GM18907 (cell line): Measurements from ENCODE around the gene ALOX15.
"Not testable (repeated sequence)": the region's sequence is repeated elsewhere in the genome, so short reads cannot be mapped to it uniquely, and the experiment has no call there.

Experiments
- ATAC-seq: cut with Tn5 transposase; IDR thresholded peaks from one replicate; pipeline ENCODE4 v1.9.1; 2021; ENCODE audit warnings: mild to moderate bottlenecking, moderate library complexity; ENCODE audit not compliant: unreplicated experiment

Gene ALOX15

GRCh38 chr17:4595685-4596342, 45.7 kb downstream of the ALOX15 start:
- ATAC-seq: not testable (repeated sequence)

- ATAC-seq: no peak
Observed at GRCh38 chr17:4594931-4595684, 46.4 kb downstream of the ALOX15 start.

- no peak for ATAC-seq
Observed at GRCh38 chr17:4594406-4594805, 47.1 kb downstream of the ALOX15 start.

- ATAC-seq: no peak
Observed at GRCh38 chr17:4593021-4593421, 48.5 kb downstream of the ALOX15 start.

DNA sequence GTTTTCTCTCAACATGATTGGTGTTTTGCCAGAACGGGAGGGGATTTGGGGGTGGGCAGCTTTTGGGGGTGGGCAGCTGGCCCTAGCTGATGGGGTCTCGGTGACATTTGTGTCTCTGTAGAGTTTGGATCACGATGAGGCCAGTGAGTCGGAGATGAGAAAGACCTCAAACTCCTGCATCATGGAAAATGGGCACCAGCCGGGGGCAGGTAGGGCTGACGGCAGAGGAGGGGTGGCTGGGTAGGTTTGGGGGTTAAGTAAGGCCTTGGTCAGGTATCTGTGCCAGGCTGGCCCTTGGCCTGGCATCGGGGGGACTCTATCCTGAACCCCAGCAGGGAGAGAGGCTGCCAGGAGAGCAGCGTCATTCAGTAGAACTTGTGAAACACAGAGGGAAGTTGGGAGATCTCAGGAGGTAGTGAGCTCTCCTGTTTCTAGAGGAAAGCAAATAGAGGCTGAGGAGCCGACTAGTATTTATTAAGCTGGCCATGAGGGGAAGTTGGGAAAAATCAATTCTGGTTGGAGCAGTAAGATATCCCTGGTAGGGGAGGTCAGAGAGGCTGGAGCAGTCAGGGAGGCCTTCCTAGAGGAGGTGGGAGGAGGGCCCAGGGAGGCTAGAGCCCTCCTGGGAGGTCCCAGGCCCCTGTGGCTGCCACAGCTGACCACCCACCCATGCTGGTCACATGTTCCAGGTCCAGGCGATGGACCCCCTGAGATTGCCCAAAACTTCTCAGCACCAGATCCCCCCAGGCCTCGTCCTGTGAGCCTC, 49.1 kb downstream of the ALOX15 start:
- no peak for ATAC-seq

GRCh38 chr17:4591529-4591928, 49.9 kb downstream of the ALOX15 start:
- no peak for ATAC-seq

DNA sequence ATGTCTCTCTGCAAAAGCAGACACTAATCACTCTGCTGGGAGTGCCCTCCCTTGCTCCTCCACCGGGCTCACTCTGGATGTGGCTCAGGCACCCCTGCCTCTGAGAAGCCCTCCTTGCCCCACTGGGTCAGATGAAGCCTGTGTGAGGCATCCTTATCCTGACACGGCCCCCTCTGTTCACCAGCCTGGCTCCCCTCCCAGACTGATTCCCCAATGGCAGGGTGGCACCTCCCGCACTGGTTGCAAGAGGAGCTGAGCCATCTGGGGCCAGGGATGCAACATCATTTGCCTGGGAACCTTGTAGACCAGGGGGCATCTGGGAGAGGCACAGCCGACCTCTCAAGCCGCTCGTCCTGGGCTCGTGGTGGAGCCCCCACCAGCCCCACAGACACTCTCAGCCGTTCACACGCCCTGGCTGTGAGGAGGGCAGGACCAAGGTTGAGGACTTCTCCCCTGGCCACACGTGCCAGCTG, 50.5 kb downstream of the ALOX15 start:
- no peak for ATAC-seq

DNA sequence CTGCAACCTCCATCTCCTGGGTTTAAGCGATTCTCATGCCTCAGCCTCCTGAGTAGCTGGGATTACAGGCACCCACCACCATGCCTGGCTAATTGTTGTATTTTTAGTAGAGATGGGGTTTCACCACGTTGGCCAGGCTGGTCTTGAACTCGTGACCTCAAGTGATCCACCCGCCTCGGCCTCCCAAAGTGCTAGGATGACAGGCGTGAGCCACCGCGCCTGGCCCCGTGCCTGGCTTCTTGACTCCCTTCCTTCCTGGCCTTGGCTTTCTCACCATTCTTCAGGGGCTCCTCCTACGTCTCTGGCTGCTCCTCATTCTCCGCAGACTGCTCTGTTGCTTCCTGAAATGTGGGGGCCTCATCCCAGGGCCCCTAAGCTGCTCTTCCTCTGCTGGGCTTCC, 51.4 kb downstream of the ALOX15 start:
- ATAC-seq: not testable (repeated sequence)

DNA sequence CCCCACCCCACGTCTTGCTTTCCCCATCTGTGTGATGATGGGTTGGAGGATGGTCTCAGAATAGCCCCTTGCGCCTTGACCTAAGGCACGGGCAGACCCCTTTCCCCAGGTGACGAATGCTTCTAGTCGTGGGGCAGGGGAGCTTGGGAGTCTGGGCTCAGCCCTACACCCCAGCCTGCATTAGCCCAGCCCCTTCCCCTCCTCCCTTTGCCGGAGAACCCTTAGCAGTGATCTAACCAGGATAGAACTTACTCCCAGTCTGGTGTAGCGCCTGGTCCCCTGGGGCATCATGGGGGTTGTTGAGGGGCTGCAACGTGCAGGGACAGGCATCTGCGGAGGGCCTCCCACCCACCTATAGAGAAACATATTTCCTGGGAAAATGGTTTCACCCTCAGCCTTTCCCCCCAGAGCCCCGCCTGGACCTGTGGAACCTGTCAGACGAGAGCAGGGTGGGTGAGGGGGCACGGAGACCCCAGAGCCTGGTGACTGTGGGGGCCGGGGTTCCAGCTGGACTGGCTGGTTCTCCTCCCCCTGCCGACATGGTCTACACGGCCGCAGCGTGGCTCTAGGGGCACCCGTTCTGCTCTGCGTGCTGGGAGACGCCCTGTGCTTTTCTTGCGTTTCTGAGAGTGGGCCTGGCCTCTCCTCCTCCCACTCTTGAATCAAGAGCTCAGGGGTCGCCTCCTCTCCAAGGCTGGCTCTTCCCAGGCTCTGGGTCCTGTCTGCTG, 52.4 kb downstream of the ALOX15 start:
- no peak for ATAC-seq

DNA sequence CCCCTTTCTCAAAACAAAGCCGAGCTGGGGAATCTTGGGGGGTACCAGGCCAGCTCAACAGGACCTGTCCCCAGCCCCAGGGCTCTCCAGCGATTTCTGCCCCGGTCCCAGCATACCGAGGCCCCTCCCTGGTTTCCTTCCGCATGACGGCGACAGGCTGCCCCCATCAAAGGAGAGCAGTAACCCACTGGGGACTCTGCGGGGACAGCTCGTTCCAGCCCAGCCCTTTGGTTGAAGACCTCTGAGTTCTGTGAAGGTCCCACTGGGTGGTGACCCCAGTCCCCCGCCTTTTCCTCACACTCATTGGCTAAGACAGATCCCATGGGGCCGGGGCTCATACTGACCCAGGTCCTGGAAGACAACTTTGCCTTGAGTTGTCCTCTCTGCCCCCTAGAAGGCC, 53.1 kb downstream of the ALOX15 start:
- no peak for ATAC-seq

- no peak for ATAC-seq
Observed at GRCh38 chr17:4587803-4588202, 53.7 kb downstream of the ALOX15 start.

- no peak for ATAC-seq
Observed at GRCh38 chr17:4587195-4587594, 54.3 kb downstream of the ALOX15 start.

DNA sequence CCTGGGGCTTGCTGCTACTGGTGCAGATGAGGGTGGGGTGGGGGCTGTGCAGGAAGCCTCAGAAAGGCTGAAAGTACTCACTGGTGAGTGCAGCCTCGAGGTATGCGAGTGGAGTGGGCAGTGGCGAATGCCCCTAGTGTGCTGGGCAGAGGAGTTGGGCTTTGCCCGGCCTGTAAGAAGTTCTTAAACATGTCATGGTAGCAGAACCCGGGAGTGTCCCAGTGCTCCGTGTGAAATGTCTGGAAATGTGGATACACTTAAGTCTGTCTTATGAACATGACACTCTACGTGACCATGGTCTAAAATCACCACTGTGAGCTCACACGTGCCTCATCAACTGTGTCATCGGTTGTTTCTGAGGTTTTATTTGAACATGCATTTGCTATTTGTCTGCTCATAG, 55.4 kb downstream of the ALOX15 start:
- ATAC-seq: no peak

DNA sequence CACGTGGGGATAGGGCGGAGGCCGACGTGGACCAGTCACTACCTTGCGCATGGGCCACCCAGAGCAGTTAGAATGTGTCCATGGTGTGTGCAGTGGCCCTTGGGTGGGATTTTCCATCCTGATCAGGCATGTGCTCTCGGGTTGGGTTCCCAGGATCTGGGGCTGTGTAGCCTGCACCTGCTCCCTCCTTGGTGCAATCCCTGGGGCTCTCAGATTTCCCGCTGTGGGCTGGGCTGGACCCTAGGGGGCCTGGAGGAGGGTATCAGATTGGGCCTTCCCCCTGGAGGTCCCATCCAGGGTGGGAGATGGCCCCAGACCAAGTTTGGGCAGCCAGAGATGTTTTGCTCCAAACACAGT, 55.9 kb downstream of the ALOX15 start:
- ATAC-seq: no peak

DNA sequence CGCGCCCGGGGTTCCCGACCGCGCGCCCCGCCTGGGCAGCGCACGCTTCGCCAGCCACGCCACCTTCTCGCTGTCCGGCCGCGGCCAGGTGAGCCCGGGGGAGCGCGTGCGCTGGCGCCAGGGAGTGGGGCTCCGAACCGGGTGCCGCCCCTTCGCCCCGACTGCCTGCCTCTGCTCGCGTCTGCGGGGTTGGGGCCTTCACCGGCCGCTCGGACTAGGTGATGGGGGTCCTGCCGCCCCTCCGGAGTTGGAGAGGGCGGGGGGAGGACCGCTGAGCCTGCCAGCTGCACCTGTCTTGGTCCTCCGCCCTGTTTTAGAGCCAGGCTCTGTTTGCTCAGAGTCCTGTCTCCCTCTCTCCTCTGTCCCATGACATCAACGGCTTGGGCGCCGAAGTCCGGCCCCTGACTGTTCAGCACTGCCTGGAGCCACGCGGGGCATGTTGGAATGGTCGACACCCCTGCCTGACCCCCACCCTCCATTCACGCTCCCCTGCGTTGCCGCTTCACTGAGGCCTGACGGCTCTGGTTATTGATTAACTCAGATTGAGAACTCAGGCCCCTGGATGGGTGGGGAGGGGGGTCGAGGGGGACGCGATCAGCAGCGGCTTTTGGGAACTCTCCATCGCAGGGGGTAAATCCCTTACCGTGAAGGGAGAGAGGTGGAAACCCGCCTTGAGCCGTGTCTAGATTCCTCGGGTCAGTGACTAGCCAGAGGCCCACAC, 56.4 kb downstream of the ALOX15 start:
- ATAC-seq: no peak

DNA sequence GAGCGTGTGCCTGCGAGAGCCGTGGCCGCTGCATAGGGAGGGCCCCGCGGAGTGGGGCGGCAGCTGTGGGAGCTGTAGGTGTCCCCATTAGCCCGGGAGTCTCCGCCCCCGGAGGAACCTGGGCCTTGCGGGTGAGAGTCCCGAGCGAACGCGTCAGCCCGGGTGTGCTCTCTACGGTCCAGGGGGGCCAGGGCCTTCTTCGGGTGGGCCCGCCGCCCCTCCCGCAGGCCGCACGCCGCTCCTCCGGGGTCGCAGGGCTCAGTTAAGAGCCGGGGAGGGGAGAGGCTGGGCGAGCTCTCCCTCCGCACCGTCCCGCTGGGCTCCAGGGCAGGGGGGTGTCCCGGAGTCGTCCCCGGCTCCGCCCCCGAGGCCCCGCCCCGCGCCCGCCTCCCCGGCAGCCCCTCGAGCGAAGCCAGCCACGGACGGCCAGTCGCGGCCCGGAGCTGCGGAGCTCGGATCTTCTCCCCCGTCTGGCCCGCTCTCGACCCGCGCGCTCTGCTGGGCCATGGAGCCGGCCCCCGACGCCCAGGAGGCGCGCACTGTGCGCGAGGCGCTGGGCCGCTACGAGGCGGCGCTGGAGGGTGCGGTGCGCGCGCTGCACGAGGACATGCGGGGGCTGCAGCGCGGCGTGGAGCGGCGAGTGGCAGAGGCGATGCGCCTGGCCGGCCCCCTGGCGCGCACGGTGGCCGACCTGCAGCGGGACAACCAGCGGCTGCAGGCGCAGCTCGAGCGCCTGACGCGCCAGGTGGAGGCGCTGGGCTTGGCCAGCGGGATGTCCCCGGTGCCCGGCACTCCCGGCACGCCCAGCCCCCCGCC, 57.2 kb downstream of the ALOX15 start, which contains the start of gene SMTNL2:
TSS of gene SMTNL2 (plus strand) at position 429 of the 816 bp plus-strand sequence. CDS start at position 506, 77 bp downstream.
- ATAC-seq: no peak

DNA sequence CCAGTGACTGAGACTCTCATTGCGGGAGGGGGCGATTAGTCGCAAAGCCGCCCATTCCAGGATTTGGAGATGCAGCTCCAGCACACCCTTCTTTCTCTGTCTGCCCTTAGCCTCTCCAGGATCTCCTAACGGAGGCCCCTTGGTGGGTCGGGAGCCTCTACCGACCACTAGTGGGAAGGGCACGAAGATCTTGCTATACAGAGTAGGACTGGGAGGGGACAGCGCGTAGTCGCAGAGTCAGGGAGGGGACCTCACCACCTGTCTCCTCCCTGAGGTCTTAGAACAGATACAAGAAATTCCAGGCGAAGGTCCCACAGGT, 57.7 kb downstream of the ALOX15 start:
- no peak for ATAC-seq

- no peak for ATAC-seq
Observed at GRCh38 chr17:4583206-4583605, 58.3 kb downstream of the ALOX15 start.

DNA sequence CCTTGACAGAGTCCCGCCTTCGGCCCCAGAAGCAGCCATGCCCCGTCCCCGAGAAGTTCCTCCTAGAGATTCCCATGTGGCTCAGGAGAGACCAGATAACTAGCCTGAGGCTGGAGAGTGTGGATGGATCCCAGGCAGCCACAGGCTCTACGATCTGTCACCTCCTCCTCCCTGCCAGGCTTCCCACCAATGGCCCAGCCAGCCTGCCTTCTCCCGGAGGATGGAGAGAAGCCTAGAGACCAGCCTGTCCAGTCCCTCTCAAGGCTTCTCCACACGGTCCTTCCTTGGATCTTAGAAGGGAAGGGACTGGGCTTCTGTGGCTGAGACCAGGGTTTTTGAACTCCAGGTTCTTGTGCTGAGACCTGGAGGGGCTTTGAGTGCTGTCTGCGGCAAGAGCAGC, 58.8 kb downstream of the ALOX15 start:
- ATAC-seq: no peak

DNA sequence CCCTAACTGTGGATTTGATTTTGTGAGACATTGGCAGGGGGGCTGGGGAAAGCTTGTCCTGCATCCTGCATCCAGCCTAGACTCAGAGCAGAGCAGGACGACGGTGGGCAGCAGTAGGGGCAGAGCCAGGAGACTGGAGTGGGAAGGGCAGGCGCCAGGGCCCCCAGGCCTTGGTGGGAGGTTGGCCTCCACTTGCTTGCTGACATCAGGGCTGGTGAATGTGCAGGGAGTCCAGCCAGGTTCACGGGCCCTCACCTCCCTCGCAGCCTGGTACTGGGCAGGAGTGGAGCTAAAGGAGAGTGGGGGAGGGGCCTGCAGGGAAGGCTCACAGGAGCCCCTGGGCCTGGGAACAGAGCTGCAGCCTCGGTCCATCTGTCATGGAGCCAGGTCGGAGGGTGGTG, 59.4 kb downstream of the ALOX15 start:
- no peak for ATAC-seq
